Neural cell (in vitro differentiated cells): Measurements from ENCODE around the gene SMYD5. TPM values are rescaled to one million over a fixed set of nuclear protein-coding genes. Genes with fewer than 3 reads are reported as not detected.

Experiments used
- H2AFZ ChIP-seq: fragments of 200-600, 300-800 bp; sonication (generic), shearing (Covaris generic); 2 replicates; pipeline ENCODE4 v1.6.0; 2014; ENCODE audit warnings: low read depth, mild to moderate bottlenecking, antibody characterized with exemption, low read length, moderate library complexity
- H3F3A ChIP-seq: fragments of 200-600 bp; shearing (Covaris generic); 2 replicates; pipeline ENCODE4 v1.6.1; 2016; ENCODE audit warnings: mild to moderate bottlenecking, moderate library complexity, mixed read lengths, antibody characterized with exemption, low read length; ENCODE audit not compliant: insufficient read depth, poor library complexity, severe bottlenecking
- H3K27ac ChIP-seq: fragments of 200-600, 300-800 bp; sonication (generic), shearing (Covaris generic); 2 replicates; pipeline ENCODE4 v1.5.1; 2014; ENCODE audit warnings: mild to moderate bottlenecking, low read length, moderate library complexity
- H3K27me3 ChIP-seq: fragments of 300-800, 200-600 bp; sonication (generic), shearing (Covaris generic); 2 replicates; pipeline ENCODE4 v1.6.0; 2014; ENCODE audit warnings: mild to moderate bottlenecking, low read depth, low read length, moderate library complexity; ENCODE audit not compliant: insufficient read depth
- H3K36me3 ChIP-seq: fragments of 300-800, 200-600 bp; sonication (generic), shearing (Covaris generic); 2 replicates; pipeline ENCODE4 v1.5.1; 2014; ENCODE audit warnings: mild to moderate bottlenecking, antibody characterized with exemption, low read length, moderate library complexity; ENCODE audit not compliant: insufficient read depth
- H3K4me2 ChIP-seq: fragments of 300-800, 200-600 bp; sonication (generic), shearing (Covaris generic); 2 replicates; pipeline ENCODE4 v1.6.0; 2014; ENCODE audit warnings: mild to moderate bottlenecking, low read length
- H3K4me3 ChIP-seq: fragments of 300-800, 200-600 bp; sonication (generic), shearing (Covaris generic); 2 replicates; pipeline ENCODE4 v1.5.1; 2014; ENCODE audit warnings: mild to moderate bottlenecking, low read length, moderate library complexity
- H3K79me2 ChIP-seq: fragments of 200-600 bp; shearing (Covaris generic); replicated peaks from 2 replicates; pipeline ENCODE4 v1.6.0; 2014; ENCODE audit warnings: mild to moderate bottlenecking, low read length, moderate library complexity; ENCODE audit not compliant: insufficient read depth
- H3K9ac ChIP-seq: fragments of 300-800, 200-600 bp; sonication (generic), shearing (Covaris generic); 2 replicates; pipeline ENCODE4 v1.6.1; 2016; ENCODE audit warnings: mild to moderate bottlenecking, low read length, mixed read lengths
- H3K9me2 ChIP-seq: fragments of 200-600 bp; shearing (Covaris generic); 2 replicates; pipeline ENCODE4 v1.6.1; 2016; ENCODE audit warnings: mild to moderate bottlenecking, low read length, mixed read lengths; ENCODE audit not compliant: insufficient read depth
- H3K9me3 ChIP-seq: fragments of 200-600, 300-800 bp; sonication (generic), shearing (Covaris generic); 2 replicates; pipeline ENCODE4 v1.6.1; 2016; ENCODE audit warnings: mild to moderate bottlenecking, mixed run types, low read length, moderate library complexity, mixed read lengths
- H4K20me1 ChIP-seq: fragments of 200-600 bp; shearing (Covaris generic); 2 replicates; pipeline ENCODE4 v1.6.1; 2016; ENCODE audit warnings: mild to moderate bottlenecking, mixed run types; ENCODE audit not compliant: insufficient read depth
- EP300 ChIP-seq: fragments of 450-650 bp; conservative IDR thresholded peaks from 2 replicates; pipeline ENCODE4 v1.6.1; 2014; ENCODE audit warnings: antibody characterized with exemption, mild to moderate bottlenecking, moderate library complexity; ENCODE audit not compliant: poor library complexity, severe bottlenecking
- EZH2 ChIP-seq: fragments of 200-600, 300-800 bp; shearing (Covaris generic), sonication (generic); IDR thresholded peaks from 2 replicates; pipeline ENCODE4 v1.6.1; 2014; ENCODE audit warnings: antibody characterized with exemption, low read length, borderline replicate concordance, mild to moderate bottlenecking; ENCODE audit not compliant: insufficient read depth, poor library complexity, severe bottlenecking
- MXI1 ChIP-seq: fragments of 450-650 bp; conservative IDR thresholded peaks from 2 replicates; pipeline ENCODE4 v1.6.1; 2014; ENCODE audit warnings: antibody characterized with exemption, mild to moderate bottlenecking; ENCODE audit not compliant: poor library complexity, severe bottlenecking
- POLR2AphosphoS5 ChIP-seq: IDR thresholded peaks from 2 replicates; pipeline ENCODE4 v1.6.1; 2012
- RAD21 ChIP-seq: fragments of 450-650 bp; conservative IDR thresholded peaks from 2 replicates; pipeline ENCODE4 v1.6.1; 2014; ENCODE audit warnings: antibody characterized with exemption, mild to moderate bottlenecking, moderate library complexity
- SMC3 ChIP-seq: fragments of 450-650 bp; conservative IDR thresholded peaks from 2 replicates; pipeline ENCODE4 v1.6.1; 2014; ENCODE audit warnings: antibody characterized with exemption, mild to moderate bottlenecking, moderate library complexity; ENCODE audit not compliant: poor library complexity
- TAF1 ChIP-seq: IDR thresholded peaks from 2 replicates; pipeline ENCODE4 v1.6.1; 2012; ENCODE audit warnings: low read depth
- polyA plus RNA-seq: library from polyadenylated mRNA; depleted of rRNA; stranded (reverse); fragments of >200 nt; gene quantifications from 2 replicates; pipeline ENCODE4 v1.2.3, GENCODE V29; 2014
- TF ChIP-seq, protein P1 (sequence below): IDR thresholded peaks from 2 replicates; pipeline ENCODE4 v1.6.1; 2012; ENCODE audit warnings: borderline replicate concordance
- TF ChIP-seq, protein P2 (sequence below): fragments of 450-650 bp; IDR thresholded peaks from 2 replicates; pipeline ENCODE4 v1.5.1; 2014; ENCODE audit warnings: antibody characterized with exemption, mild to moderate bottlenecking, moderate library complexity; ENCODE audit not compliant: poor library complexity, severe bottlenecking

Gene SMYD5
- polyA plus RNA-seq, 1 donor from 2014 or later = 15.5 TPM

DNA sequence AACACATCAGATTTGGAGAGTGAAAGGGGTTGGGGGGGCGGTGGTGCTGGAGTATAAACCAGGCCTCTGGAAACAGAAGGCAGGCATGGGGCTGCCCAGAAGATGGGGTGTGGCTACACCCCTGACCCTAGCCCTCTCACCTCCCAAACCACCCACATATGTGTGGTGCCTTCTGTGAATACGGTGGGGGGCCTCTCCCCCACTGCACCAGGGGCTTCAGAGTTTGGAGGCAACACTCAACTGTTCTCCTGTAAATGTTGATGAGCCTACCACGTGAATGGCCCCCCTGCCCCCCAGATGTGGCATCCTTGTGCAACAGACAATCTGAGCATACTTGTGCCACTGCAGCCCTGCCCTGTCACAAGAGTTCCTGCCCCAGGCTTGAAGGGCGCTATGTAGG is 50.7 kb downstream of the SMYD5 start:
- Histone ChIP-seq H3K9me3 (no peaks in the 10 kb centered on the region), H3K79me2 (no peaks in the 10 kb centered on the region), H3K27me3 (peaks cover 19% of the 10 kb centered on the region), H4K20me1 (no peaks in the 10 kb centered on the region), H3K9ac (no peak overlapping the region), H3F3A (no peaks in the 10 kb centered on the region), H3K4me3 (no peak overlapping the region), H2AFZ (no peak overlapping the region), H3K36me3 (no peaks in the 10 kb centered on the region), H3K4me2 (no peak overlapping the region), H3K27ac (no peak overlapping the region), H3K9me2 (no peaks in the 10 kb centered on the region)
- TF ChIP-seq SMC3 (no peak), MXI1 (no peak), EZH2 (no peak), EP300 (no peak), TAF1 (no peak), POLR2AphosphoS5 (no peak), RAD21 (no peak)
- TF ChIP-seq, protein P1, sequence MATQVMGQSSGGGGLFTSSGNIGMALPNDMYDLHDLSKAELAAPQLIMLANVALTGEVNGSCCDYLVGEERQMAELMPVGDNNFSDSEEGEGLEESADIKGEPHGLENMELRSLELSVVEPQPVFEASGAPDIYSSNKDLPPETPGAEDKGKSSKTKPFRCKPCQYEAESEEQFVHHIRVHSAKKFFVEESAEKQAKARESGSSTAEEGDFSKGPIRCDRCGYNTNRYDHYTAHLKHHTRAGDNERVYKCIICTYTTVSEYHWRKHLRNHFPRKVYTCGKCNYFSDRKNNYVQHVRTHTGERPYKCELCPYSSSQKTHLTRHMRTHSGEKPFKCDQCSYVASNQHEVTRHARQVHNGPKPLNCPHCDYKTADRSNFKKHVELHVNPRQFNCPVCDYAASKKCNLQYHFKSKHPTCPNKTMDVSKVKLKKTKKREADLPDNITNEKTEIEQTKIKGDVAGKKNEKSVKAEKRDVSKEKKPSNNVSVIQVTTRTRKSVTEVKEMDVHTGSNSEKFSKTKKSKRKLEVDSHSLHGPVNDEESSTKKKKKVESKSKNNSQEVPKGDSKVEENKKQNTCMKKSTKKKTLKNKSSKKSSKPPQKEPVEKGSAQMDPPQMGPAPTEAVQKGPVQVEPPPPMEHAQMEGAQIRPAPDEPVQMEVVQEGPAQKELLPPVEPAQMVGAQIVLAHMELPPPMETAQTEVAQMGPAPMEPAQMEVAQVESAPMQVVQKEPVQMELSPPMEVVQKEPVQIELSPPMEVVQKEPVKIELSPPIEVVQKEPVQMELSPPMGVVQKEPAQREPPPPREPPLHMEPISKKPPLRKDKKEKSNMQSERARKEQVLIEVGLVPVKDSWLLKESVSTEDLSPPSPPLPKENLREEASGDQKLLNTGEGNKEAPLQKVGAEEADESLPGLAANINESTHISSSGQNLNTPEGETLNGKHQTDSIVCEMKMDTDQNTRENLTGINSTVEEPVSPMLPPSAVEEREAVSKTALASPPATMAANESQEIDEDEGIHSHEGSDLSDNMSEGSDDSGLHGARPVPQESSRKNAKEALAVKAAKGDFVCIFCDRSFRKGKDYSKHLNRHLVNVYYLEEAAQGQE = no peak
- TF ChIP-seq, protein P2, sequence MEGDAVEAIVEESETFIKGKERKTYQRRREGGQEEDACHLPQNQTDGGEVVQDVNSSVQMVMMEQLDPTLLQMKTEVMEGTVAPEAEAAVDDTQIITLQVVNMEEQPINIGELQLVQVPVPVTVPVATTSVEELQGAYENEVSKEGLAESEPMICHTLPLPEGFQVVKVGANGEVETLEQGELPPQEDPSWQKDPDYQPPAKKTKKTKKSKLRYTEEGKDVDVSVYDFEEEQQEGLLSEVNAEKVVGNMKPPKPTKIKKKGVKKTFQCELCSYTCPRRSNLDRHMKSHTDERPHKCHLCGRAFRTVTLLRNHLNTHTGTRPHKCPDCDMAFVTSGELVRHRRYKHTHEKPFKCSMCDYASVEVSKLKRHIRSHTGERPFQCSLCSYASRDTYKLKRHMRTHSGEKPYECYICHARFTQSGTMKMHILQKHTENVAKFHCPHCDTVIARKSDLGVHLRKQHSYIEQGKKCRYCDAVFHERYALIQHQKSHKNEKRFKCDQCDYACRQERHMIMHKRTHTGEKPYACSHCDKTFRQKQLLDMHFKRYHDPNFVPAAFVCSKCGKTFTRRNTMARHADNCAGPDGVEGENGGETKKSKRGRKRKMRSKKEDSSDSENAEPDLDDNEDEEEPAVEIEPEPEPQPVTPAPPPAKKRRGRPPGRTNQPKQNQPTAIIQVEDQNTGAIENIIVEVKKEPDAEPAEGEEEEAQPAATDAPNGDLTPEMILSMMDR = no peak

GRCh38 chr2:73265298-73266060 is 51.4 kb downstream of the SMYD5 start:
- no peaks in the 10 kb centered on the region for H3K79me2 ChIP-seq
- no peak overlapping the region for H3K4me2 ChIP-seq
- H3K36me3 ChIP-seq = no peaks in the 10 kb centered on the region
- H3K9me2 ChIP-seq = no peaks in the 10 kb centered on the region
- no peak overlapping the region for H3K9ac ChIP-seq
- no peak overlapping the region for H2AFZ ChIP-seq
- no peak overlapping the region for H3K4me3 ChIP-seq
- H3K27ac ChIP-seq = no peak overlapping the region
- no peaks in the 10 kb centered on the region for H3K9me3 ChIP-seq
- TF ChIP-seq, protein P1 = no peak
- TF ChIP-seq RAD21 (no peak), MXI1 (no peak), EP300 (no peak), EZH2 (no peak), POLR2AphosphoS5 (no peak), SMC3 (no peak), TAF1 (no peak)
- TF ChIP-seq, protein P2 = no peak
- peaks cover 26% of the 10 kb centered on the region for H3K27me3 ChIP-seq
- H4K20me1 ChIP-seq = no peaks in the 10 kb centered on the region
- no peaks in the 10 kb centered on the region for H3F3A ChIP-seq
